ENCODE results near the gene RCE1.

RCE1 gene

DNA sequence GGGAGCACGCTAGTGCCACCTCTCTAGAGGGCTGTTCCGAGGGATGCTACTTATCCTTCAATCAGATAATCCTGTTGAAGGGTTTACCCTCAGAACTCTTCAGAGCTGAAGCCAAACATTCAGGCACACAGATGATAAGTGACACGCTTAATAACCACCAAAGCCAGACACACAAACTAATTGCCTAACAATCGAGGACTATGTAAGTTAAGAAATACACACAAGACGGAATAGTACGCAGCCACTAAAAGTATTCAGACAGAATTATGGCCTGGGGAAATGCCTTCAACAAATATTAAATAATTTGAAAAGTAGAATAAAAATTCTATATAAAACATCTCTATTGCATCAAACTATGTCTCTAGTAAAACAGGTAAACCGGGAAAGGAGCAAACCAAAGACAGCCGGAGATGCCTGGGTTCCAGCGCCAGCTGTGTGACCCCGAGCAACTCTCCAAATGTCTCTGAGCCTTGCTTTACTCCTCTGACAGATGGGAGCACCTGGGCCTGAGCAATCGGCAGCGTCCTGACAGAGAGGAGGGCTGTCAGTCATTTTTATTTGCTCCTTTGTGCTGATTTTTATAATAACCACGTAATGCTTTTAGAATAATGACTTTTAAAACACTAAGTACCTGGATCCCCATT lies 25.0 kb downstream of the RCE1 start:
- no peak for DNase-seq (ENCODE audit: low read depth in 1 of 2, low spot score in 1 of 2)

DNA sequence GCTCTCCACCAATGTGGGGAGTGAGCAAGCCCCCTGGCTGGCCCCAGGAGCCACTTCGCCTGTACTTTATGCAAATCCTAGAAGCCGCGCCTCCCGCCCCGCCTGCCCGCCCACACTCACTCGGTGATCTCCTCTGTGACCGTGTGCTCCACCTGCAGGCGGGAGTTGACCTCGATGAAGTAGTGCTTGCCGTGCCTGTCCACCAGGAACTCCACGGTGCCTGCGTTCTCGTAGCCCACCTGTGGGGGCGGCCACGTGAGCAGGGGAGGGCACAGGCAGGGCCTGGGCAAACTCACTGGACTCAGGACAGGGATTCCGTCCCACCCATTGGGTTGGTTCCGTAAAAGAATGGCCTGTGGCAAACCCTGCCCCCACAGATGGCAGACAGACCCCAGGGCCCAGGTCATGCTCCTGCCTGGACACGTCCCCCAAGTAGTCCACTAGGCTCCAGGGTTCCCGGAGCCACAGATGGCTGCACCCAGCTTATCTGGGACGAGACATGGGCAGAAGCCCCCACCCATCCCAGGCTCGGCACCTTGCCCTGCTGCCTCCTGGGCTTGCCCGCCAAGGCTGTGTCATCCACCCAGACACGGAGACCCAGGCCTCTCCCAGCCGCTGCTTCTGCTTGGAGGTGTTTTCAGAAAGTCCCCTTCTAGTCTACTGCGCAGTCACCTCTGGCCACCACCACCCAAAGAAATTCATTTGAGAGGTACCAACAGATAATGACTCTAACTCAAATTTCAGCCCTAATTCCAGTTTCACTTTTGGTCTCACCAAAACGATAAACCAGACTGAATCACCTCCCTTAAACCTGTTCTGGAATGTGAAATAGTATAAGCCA lies 25.7 kb downstream of the RCE1 start:
- DNase-seq (ENCODE audit: low read depth in 1 of 2, low spot score in 1 of 2) = peak; percentile 52 to 68

DNA sequence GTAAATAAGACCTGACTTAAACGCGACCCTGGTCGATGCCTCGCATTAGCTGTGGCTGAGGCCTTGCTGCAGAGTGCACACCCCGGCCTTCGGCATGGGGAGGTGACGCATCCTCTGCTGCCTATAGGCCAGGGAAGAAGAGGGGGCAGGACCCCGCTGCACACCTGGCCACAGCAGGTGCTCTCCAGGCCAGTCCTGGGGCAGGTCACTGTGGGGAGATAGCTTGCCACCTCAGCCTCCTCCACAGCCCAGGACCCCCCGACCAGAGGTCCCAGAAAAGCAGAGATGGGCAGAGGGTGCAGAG lies 26.3 kb downstream of the RCE1 start:
- DNase-seq (ENCODE audit: low read depth in 1 of 2, low spot score in 1 of 2) = no peak

DNA sequence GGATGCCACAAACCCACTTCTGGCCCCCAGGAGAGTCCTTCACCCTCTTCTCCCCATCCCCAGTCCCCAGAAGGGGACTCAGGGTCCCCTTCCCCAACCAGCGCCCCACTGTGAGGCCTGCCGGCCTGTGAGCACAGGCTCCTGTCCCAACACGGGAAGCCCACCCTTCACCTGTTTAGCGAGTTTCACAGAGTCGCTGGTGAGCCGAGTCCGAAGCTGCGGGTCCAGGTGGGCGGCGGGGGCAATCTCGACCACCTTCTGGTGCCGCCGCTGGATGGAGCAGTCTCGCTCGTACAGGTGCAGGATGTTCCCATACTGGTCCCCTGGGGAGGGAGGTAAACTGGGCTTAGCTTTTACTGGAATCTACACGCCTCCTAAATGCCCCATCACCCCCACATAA lies 26.9 kb downstream of the RCE1 start:
- no peak for DNase-seq (ENCODE audit: low read depth in 1 of 2, low spot score in 1 of 2)

DNA sequence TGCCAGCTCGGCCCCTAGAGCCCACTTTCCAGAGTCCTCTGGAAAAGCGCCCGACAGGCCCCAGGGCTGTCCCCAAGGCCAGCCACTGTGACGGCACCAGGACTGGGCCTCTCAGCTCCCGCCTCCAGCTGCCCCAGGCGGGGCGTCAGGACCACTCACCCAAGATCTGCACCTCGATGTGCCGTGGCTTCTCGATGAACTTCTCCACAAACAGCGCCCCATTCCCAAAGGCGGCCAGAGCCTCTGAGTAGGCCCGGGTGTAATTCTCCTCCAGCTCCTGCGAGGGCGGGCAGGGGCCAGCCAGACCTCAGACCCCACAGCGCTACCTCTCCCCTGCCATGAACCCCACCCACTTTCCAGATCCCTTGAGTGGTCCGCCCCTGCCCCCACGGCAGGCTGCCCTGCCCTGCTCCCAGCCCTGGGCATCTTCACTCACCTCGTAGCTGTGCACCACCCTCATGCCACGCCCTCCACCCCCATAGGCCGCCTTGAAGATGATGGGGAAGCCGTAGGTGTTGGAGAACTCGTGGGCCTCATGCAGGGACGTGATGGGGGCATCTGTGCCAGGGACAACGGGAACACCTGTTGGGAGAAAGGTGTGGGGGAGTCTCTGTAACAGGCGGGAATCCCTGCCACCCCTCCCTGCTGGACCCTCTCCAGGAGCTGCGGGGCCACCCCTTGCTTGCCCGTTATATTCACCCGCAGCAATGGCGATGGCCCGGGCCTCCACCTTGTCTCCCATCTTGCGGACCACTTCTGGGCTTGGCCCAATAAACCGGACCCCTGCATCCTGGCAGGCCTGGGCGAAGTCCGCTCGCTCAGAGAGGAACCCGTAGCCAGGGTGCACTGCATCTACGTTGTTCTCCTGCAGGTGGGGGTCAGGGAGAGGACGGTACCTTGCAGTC lies 27.6 kb downstream of the RCE1 start:
- DNase-seq (ENCODE audit: low read depth in 1 of 2, low spot score in 1 of 2) = no peak

DNA sequence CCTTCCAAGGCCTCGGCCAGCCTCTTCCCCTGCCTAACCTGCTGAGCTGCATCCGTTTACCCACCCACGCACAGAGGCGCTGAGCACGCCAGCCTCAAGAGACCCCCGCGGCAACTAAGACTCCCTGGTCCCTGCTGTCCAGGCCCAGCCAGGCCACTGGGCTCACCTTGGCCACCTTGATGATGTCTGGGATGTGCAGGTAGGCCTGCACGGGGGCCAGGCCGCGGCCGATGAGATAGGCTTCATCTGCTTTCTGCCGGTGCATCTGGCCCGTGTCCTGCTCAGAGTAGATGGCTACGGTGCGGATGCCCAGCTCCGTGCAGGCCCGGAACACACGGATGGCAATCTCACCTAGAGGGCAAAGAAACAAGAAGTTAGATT lies 28.3 kb downstream of the RCE1 start:
- DNase-seq (ENCODE audit: low read depth in 1 of 2, low spot score in 1 of 2) = no peak

DNA sequence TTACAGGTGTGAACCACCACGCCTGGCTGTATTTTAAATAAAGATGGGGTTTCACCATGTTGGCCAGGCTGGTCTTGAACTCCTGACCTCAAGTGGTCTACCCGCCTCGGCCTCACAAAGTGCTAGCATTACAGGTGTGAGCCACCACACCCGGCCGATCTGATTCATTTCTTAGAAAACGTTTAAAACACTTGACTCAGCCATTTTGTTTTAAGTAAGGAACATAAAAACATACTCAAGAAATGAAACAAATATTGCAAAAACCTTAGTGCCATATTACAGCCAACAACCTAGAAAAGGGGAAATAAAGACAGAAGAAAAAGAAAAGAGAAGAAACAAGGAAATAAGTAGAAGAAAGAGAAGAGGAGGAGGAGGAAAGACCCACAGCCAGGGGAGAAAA lies 31.0 kb downstream of the RCE1 start:
- DNase-seq (ENCODE audit: low read depth in 1 of 2, low spot score in 1 of 2) = no peak

DNA sequence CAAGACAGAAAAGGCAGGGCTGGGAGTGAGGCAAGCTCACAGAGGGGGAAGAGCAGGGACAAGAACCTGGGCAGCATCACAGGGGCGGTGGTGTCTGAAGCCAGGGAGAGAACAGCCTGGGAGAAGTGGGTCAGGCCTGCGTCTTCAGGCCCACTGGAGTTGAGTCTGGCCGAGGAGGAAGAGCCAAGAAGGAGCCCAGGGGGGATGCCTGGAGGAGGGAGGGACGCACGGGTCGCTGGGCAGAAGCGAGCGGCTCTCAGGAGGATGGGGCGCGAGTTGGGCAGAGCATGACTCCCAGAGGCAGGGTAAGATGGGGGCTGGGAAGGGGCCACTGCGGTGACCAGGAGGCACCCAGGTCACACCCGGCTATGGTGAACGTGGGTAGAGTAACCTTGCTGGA lies 32.1 kb downstream of the RCE1 start:
- DNase-seq (ENCODE audit: low read depth in 1 of 2, low spot score in 1 of 2) = no peak

DNA sequence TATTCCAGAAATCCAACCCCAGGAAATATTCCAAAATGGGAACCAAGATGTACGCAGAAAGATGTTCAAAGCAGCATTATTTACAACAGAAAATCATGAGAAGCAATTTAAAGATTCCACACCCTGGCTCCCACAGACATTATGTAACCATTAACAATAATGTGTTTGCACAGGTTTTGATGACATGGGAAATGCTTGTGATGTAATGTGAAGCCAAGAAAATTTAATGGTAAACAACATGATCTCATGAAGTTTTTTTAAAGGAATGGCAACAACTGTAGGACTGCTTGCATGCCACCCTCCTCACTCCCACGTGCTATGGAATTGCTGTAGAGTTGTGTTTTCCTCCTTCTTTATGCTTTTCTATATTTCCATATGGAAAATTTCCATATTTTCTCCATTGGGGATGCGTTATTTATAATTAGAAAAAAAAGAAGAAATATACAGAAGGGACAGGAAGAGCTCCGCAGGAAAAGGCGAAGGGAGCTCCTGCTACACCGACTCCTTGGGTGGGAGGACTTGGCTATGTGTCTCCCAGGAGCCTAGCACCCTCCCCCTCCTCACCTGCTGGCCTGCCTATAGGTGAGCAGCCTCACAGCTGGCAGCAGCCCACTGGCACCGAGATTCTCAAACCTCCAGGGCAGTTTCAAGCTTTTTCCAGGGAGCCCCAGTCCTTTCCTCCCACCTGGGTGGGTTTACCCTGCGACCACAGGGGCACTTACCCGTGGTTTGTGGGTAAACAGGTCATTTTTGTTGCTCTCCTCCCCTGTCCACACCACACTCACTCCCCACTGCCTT lies 34.5 kb downstream of the RCE1 start:
- no peak for DNase-seq (ENCODE audit: low read depth in 1 of 2, low spot score in 1 of 2)

DNA sequence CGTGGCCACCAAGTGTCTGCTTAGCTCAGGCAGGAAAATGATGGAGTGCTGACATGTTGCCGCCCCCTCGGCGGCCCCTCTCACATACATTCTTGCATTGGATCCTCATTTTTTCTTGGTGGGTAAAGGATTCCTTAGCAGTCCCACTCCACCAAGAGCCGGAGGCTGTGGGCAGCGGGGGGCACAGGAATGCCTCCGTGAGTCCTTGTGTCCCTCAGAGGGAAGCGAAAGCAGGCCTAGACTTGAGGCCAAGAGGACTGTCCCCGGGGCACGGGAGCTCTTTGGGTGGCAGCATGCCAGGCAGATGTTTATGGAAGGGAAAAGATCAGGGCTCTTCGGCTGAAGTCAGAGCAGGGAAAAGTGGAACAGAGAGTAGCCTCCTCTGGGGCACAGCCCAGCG lies 35.2 kb downstream of the RCE1 start:
- no peak for DNase-seq (ENCODE audit: low read depth in 1 of 2, low spot score in 1 of 2)

DNA sequence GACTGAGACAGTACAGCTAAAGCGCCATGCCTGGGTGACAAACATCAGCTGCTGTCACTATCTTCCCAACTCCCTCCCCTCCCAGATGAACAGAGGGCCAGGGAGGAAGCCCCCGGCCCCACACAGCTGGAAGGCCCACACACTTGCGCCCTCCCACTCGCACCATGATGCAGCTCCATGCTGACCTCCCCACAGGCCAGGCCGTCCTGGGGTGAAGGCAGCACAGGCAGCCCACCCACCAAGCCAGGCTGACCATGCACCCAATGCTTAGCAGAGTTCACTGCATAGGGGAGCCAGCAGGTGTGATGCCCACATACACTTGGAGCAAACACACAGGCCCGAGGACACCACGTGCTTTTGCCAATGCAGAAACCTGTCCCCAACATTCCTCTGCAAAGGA lies 35.8 kb downstream of the RCE1 start:
- no peak for DNase-seq (ENCODE audit: low read depth in 1 of 2, low spot score in 1 of 2)

DNA sequence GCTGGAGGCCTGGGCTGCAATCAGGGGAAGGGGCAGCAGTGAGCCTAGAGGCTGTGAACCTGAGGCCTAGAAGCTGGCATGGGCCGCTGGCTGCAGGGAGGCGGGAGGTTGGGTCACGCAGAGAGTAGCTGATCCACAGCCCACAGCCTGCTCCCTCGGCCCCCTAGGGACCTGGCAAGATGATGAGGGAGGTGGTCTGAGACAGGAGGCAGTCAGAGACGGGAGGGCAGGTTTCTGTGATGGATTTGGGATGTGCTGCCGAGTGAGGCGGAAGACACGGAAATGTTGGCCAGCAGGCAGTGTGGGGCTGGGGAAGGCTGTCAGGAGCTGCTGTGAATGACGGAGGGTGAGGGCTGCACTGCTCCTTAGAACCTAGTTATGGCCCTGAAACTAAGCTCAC lies 36.3 kb downstream of the RCE1 start:
- DNase-seq (ENCODE audit: low read depth in 1 of 2, low spot score in 1 of 2) = no peak

DNA sequence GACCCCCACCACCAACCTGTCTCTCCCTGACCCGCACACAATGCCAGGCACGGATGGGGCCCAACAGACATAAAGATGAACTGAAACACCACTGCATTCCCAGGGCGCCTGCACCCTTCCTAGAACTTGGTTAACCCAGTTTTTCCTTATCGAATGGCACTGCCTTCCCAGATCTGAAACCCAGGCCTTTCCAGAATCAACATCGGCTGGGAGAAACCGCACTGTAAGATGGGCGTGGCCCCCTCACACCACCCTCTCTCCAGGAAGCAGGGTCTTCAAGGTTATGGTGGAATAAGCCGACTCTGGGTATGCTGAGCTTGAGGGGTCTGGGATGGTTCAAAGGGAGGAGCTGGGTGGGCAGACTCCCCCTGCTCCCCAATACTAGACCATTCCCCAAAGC lies 36.8 kb downstream of the RCE1 start:
- DNase-seq (ENCODE audit: low read depth in 1 of 2, low spot score in 1 of 2) = no peak

DNA sequence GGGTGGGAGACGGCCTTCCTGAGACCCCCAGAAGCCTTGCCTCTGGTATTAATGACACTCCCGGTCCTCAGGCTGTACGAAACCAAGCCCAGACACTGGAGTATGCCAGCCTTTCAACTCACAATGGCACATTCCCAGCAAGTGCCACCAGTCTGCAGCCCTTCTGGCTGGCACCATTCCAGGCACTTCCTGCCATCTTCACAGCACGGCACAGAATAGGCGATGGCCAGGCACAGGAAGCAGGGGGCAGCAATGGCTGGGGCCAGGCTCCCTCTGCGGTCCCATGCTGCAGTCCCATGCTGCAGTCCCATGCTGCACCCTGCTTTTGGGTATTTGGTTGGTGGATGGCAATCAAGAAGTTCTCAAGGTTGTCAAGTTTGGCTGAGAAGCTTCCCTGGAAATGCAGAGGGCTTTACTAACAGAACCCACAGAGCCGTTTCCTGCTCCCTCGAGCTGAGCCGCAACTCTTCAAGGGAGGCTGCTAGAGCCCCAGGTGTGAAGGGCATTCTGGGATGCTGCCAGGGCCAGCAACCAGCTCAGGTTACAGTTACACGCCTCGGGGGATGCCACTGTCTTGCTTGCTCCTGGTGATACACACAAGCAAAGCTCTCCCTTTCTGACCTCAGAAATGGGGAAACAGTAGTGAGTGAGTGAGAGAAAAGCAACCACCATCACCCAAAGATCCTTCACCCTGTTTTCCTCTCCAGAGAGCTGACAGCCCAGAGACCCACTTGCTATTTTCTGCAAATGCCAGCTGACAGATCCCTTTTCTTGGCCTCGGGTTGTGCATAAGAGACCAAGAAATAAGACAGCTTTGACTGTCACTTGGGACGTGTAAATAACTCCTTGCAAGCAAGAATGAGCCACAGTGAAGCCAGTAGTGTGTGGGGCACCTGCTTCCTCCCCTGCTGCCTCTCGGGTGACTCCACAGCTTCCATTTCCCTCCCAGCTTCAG lies 37.5 kb downstream of the RCE1 start:
- no peak for DNase-seq (ENCODE audit: low read depth in 1 of 2, low spot score in 1 of 2)

DNA sequence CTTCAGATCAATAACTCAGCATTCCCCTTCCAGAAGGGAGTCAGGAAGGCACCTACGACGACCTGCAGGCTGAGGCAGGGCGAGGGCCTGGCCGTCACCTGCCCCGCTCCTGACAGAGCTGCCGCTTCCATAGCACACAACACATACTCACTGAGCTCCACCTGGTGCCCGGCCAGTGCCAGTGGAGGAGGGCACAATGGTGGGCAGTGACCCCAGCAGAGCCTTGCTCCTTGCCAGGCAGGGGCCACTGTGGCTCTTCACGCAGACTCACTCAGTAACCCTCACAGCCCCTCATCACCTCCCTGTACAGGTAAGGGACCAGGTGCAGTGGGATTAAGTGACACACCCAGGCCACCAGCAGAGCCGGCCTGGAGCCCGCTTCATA lies 38.2 kb downstream of the RCE1 start:
- no peak for DNase-seq (ENCODE audit: low read depth in 1 of 2, low spot score in 1 of 2)

DNA sequence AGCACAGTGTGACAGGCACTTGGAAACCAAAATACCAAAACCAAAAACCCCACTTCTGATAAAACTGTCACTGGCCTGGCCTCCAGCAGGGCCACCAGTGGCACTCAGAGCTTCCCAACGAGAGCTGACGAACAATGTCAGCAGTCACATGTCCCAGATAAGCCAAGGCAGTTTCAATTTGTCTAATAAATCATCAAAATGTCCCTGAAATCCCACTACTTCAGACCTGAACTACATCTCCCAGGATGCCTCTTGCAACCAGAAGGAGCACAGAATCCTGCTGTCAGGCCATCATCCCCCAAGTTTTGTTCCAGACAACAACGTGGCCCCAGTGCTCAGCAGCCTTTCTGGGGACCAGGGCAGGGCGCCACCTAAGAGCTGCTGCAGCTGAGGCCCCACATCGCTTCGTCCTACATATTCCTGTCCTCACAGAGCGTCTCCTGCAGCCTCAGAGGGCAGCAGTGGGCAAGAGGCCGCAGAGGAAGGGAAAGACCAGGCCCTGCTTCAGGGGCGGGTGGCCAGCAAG lies 38.7 kb downstream of the RCE1 start:
- no peak for DNase-seq (ENCODE audit: low read depth in 1 of 2, low spot score in 1 of 2)

DNA sequence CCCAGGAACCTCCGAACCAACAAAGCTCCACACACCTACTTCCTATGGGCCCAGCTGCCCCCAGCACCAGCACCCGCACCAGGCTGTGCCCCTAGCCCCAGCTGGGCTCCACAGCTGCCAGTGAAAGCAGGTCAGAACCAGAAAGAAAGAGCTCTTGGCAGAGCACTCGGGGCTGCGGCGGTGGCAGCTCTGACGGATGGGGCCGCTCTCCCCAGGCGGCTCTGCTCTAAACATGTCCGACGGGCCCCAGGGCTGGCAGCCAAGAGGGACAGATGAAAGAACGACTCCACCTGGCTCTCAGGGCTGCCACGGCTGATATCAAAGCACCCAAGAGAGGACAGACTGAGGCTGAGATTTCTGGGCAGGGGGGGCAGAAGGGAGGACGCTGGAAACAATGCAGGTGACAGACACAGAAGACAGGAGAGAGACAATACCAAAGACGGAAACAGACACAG lies 39.3 kb downstream of the RCE1 start:
- DNase-seq (ENCODE audit: low read depth in 1 of 2, low spot score in 1 of 2) = no peak

DNA sequence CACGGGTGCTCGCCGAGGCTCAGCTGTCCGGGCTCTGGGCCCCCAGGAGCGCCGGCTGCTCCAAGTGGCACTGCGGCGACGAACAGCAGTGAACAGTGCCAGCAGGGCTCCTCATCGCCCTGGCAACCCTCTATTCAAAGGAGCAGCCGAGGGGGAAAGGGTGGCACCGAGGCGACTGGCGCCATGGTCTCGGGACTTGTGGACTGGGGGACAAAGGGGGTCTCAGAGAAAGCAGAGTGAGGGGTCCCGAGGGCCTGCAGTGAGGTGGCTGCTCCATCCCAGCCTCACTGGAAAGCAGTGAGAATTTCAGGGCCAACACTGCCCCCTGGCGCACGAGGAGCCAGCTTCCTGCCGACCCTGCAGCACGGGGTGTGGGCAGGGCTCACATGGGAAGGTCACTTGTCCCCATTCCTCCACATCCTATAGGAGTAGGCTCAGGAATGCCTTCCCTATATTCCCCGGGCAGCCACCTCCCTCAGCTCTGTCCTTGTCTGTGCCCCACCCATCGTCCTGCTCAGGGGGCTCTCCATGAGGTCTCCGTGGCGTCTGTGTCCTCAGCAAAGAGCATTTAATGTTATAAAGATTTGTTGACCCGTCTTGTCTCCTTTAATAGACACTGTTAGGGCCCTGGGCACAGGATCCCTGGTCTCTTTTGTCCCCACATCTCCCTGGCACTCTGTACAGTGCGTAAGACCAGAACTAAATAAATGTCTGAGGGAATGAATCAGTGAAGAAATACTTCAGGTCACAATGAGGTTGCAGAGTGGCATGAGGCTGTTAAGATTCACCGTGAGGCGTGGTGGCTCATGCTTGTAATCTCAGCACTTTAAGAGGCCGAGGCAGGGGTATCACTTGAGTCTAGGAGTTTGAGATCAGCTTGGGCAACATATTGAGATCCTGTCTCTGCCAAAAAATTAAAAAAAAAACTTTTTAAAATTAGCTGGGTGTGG lies 40.0 kb downstream of the RCE1 start:
- peak; percentile 26 to 41 for DNase-seq (ENCODE audit: low read depth in 1 of 2, low spot score in 1 of 2)

DNA sequence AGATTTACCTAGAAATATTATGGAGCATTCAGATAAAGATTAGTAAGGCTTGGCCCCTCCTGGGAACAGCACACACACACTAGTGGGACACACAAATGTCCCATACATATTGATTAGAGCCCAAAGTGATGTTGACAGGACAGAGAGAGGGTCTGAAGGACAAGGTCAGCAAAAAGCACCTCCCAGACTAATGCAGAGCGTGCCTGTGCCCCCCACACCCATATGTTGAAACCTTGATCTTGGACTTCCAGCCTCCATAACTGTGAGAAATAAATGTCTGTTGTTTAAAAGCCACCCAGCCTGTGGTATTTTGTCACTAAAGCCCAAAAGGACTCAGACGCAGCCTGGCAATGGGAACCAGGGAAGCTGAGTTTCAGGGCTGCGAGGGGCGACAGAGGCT lies 41.2 kb downstream of the RCE1 start:
- no peak for DNase-seq (ENCODE audit: low read depth in 1 of 2, low spot score in 1 of 2)

All from activated CD4-positive, alpha-beta T cell treated with anti-CD3 and anti-CD28 coated beads, Interleukin-2, amount 50 U/mL, for 24 hours (primary cell).